Panc1 (cell line): ENCODE measurements around the gene DNAH12. TPM values are rescaled to one million over a fixed set of nuclear protein-coding genes. Genes with fewer than 3 reads are reported as not detected.
"Not testable (repeated sequence)": the region's sequence is repeated elsewhere in the genome, so short reads cannot be mapped to it uniquely, and the experiment has no call there.

ENCODE experiments used
- ATAC-seq: fragments of 200-7000 bp; cut with Tn5 transposase; 2 replicates; pipeline ENCODE4 v1.9.1; 2020; ENCODE audit warnings: mild to moderate bottlenecking, moderate library complexity
- BruUV-seq: library from RNA; stranded (reverse); fragments of 400-500 nt; replicated peaks from 2 replicates; lab custom pipeline; 2021; lab: Mats Ljungman, UMichigan
- CTCF ChIA-PET: fragments of 300-600 bp; sonication (Branson Sonifier 250); formaldehyde crosslinking; loops from one replicate; lab custom pipeline; 2022; ENCODE audit warnings: antibody characterized with exemption; lab: Charles Lee
- POLR2A ChIA-PET: fragments of 300-600 bp; sonication (Branson Sonifier 250); formaldehyde crosslinking; loops from one replicate; lab custom pipeline; 2022; ENCODE audit warnings: antibody characterized with exemption; lab: Charles Lee
- DNase-seq: peaks from one replicate; pipeline ENCODE4 v3.0.0-alpha.2; 2010; ENCODE audit warnings: low read depth, low spot score
- H3K27ac ChIP-seq: 2 replicates; pipeline ENCODE4 v1.5.1; 2011; ENCODE audit warnings: mild to moderate bottlenecking, low read length, inconsistent platforms
- H3K27me3 ChIP-seq: fragments of 200-500 bp; sonication (Bioruptor generic); 2 replicates; pipeline ENCODE4 v1.6.0; 2014; ENCODE audit warnings: low read length, inconsistent platforms; ENCODE audit not compliant: control insufficient read depth, insufficient read depth
- H3K36me3 ChIP-seq: fragments of 200-500 bp; sonication (Bioruptor generic); 2 replicates; pipeline ENCODE4 v1.5.1; 2014; ENCODE audit warnings: inconsistent platforms, mild to moderate bottlenecking, low read length, moderate library complexity; ENCODE audit not compliant: control insufficient read depth, insufficient read depth
- H3K4me1 ChIP-seq: 2 replicates; pipeline ENCODE4 v1.5.1; 2011; ENCODE audit warnings: inconsistent platforms, mild to moderate bottlenecking, low read length, moderate library complexity; ENCODE audit not compliant: control insufficient read depth, insufficient read depth
- H3K4me3 ChIP-seq, 2 experiments: 2 replicates each; pipeline ENCODE4 v1.5.1; 2011 to 2012; ENCODE audit warnings: low read depth in 2 of 2, low read length in 2 of 2, mild to moderate bottlenecking in 2 of 2, inconsistent platforms in 1 of 2, moderate library complexity in 1 of 2
- H3K9me3 ChIP-seq: fragments of 200-500 bp; sonication (Bioruptor generic); 2 replicates; pipeline ENCODE4 v1.5.1; 2014; ENCODE audit warnings: low read depth, mild to moderate bottlenecking, inconsistent platforms, low read length, moderate library complexity; ENCODE audit not compliant: control insufficient read depth, insufficient read depth
- POLR2AphosphoS5 ChIP-seq: IDR thresholded peaks from 2 replicates; pipeline ENCODE4 v1.6.1; 2012; ENCODE audit warnings: mild to moderate bottlenecking, low read depth, low read length, moderate library complexity
- SIN3A ChIP-seq: IDR thresholded peaks from 2 replicates; pipeline ENCODE4 v1.6.1; 2012; ENCODE audit warnings: low read depth, mild to moderate bottlenecking, low read length, moderate library complexity, borderline replicate concordance; ENCODE audit not compliant: insufficient read depth
- TCF7L2 ChIP-seq: IDR thresholded peaks from 2 replicates; pipeline ENCODE4 v1.6.1; 2011; ENCODE audit warnings: mild to moderate bottlenecking, low read depth, low read length, inconsistent platforms
- in situ Hi-C: cut with HindIII; loops from 2 replicates; pipeline ENCODE4 v1.10.0; 2016; ENCODE audit warnings: low sequenced_read_pairs, low pct_unique_long_range_greater_than_20kb
- intact Hi-C: fragments of 100-400 bp; cut with micrococcal nuclease; formaldehyde crosslinking; loops from one replicate; pipeline ENCODE4 v1.10.0; 2022; ENCODE audit not compliant: unreplicated experiment
- total RNA-seq: library from RNA; stranded (reverse); gene quantifications from one replicate; pipeline ENCODE4 v1.2.1, GENCODE V29; 2021; ENCODE audit not compliant: unreplicated experiment
- TF ChIP-seq, protein P1 (sequence below), 2 experiments: IDR thresholded peaks; 2 replicates each; pipeline ENCODE4 v1.6.1; 2011 to 2012; ENCODE audit warnings: low read depth in 2 of 2, control low read depth in 1 of 2, low read length in 1 of 2, mild to moderate bottlenecking in 1 of 2, moderate library complexity in 1 of 2; ENCODE audit not compliant: insufficient read depth in 1 of 2
- TF ChIP-seq, protein P2 (sequence below): fragments of 450-650 bp; IDR thresholded peaks from 2 replicates; pipeline ENCODE4 v1.5.1; 2017; ENCODE audit warnings: mild to moderate bottlenecking

Gene DNAH12
- total RNA-seq, 1 experiment from 2014 or later = 0.21 TPM

DNA sequence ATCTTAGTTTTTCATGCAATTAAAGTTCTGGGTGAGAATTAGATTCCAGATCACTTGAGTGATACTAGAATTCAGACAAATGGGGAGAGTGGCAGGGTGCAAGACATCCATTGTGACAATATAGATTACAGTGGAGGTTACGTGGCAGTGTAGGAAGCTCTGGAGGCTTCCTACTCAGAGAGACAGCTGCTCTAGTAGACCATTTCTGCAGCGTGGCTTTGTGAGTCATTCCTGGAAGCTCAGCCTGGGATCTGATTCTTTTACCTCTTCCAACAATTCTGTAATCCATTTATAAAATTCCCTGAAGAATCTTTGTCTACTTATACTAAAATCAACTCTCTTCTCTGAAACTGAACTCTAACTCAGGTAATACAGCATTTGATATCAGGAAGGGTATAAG lies 161.2 kb downstream of the DNAH12 start:
- ChIA-PET POLR2A (no interaction called here), CTCF (no interaction called here)
- no peaks in the 10 kb centered on the region for H3K36me3 ChIP-seq
- no peak for DNase-seq
- H3K9me3 ChIP-seq = no peaks in the 10 kb centered on the region
- no peak for ATAC-seq
- no peak overlapping the region for H3K27ac ChIP-seq
- H3K4me1 ChIP-seq = no peaks in the 10 kb centered on the region
- H3K27me3 ChIP-seq = no peaks in the 10 kb centered on the region
- TF ChIP-seq TCF7L2 (no peak), SIN3A (no peak), POLR2AphosphoS5 (no peak)
- TF ChIP-seq, protein P1, sequence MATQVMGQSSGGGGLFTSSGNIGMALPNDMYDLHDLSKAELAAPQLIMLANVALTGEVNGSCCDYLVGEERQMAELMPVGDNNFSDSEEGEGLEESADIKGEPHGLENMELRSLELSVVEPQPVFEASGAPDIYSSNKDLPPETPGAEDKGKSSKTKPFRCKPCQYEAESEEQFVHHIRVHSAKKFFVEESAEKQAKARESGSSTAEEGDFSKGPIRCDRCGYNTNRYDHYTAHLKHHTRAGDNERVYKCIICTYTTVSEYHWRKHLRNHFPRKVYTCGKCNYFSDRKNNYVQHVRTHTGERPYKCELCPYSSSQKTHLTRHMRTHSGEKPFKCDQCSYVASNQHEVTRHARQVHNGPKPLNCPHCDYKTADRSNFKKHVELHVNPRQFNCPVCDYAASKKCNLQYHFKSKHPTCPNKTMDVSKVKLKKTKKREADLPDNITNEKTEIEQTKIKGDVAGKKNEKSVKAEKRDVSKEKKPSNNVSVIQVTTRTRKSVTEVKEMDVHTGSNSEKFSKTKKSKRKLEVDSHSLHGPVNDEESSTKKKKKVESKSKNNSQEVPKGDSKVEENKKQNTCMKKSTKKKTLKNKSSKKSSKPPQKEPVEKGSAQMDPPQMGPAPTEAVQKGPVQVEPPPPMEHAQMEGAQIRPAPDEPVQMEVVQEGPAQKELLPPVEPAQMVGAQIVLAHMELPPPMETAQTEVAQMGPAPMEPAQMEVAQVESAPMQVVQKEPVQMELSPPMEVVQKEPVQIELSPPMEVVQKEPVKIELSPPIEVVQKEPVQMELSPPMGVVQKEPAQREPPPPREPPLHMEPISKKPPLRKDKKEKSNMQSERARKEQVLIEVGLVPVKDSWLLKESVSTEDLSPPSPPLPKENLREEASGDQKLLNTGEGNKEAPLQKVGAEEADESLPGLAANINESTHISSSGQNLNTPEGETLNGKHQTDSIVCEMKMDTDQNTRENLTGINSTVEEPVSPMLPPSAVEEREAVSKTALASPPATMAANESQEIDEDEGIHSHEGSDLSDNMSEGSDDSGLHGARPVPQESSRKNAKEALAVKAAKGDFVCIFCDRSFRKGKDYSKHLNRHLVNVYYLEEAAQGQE (IDR thresholded peaks at IDR 0.05; ENCODE audit: insufficient read depth in 1 of 2, low read depth in 2 of 2, low read length in 1 of 2) = no peak
- TF ChIP-seq, protein P2, sequence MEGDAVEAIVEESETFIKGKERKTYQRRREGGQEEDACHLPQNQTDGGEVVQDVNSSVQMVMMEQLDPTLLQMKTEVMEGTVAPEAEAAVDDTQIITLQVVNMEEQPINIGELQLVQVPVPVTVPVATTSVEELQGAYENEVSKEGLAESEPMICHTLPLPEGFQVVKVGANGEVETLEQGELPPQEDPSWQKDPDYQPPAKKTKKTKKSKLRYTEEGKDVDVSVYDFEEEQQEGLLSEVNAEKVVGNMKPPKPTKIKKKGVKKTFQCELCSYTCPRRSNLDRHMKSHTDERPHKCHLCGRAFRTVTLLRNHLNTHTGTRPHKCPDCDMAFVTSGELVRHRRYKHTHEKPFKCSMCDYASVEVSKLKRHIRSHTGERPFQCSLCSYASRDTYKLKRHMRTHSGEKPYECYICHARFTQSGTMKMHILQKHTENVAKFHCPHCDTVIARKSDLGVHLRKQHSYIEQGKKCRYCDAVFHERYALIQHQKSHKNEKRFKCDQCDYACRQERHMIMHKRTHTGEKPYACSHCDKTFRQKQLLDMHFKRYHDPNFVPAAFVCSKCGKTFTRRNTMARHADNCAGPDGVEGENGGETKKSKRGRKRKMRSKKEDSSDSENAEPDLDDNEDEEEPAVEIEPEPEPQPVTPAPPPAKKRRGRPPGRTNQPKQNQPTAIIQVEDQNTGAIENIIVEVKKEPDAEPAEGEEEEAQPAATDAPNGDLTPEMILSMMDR = no peak
- in situ Hi-C loops (no loop called here), intact Hi-C loops (no loop called here)
- no peak overlapping the region for H3K4me3 ChIP-seq
- BruUV-seq = no TSS peak

DNA sequence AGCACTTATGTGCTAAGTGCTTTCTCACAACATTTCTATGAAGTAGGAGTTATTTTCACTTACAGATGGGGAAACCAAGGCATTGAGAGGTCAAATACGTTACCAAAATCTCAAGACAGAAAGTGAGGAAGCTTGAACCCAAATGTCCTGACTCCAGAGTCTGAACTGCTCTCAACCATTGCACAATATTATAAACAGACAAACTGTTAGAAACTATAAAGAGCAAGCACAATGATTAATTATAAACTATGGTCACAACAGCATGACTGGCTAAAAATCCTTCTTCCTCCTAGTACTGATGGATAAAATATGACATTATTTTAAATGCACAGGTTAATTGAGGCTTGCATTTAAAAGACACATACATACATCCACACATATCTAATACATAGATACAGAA lies 173.8 kb downstream of the DNAH12 start:
- DNase-seq (no peak), ATAC-seq (no peak)
- BruUV-seq = no TSS peak
- ChIA-PET CTCF (no interaction called here), POLR2A (no interaction called here)
- TF ChIP-seq, protein P2 = no peak
- TF ChIP-seq SIN3A (no peak), POLR2AphosphoS5 (no peak), TCF7L2 (no peak)
- TF ChIP-seq, protein P1 (IDR thresholded peaks at IDR 0.05; ENCODE audit: insufficient read depth in 1 of 2, low read depth in 2 of 2, low read length in 1 of 2) = no peak
- intact Hi-C loops = no loop called here
- Histone ChIP-seq H3K4me3 (no peak overlapping the region), H3K27ac (no peak overlapping the region), H3K9me3 (0 out of 2 replicates have a peak, but pooled peaks cover 2% of the 10 kb centered on the region), H3K36me3 (no peaks in the 10 kb centered on the region), H3K4me1 (no peaks in the 10 kb centered on the region), H3K27me3 (no peaks in the 10 kb centered on the region)
- in situ Hi-C loops = no loop called here

- BruUV-seq, POLR2A ChIA-PET, intact Hi-C loops, DNase-seq, H3K9me3 ChIP-seq, ATAC-seq, CTCF ChIA-PET, H3K4me1 ChIP-seq, H3K27me3 ChIP-seq, H3K27ac ChIP-seq, H3K36me3 ChIP-seq, in situ Hi-C loops, H3K4me3 ChIP-seq: not testable (repeated sequence)
Observed at GRCh38 chr3:57365089-57365488, 179.1 kb downstream of the DNAH12 start.

GRCh38 chr3:57356275-57356674 lies 187.9 kb downstream of the DNAH12 start:
- BruUV-seq, POLR2A ChIA-PET, H3K4me1 ChIP-seq, intact Hi-C loops, H3K4me3 ChIP-seq, CTCF ChIA-PET, H3K27ac ChIP-seq, H3K36me3 ChIP-seq, H3K9me3 ChIP-seq, ATAC-seq, DNase-seq, H3K27me3 ChIP-seq, in situ Hi-C loops: not testable (repeated sequence)
